HCT116 (cell line): Measurements from ENCODE around the gene CHTF18. TPM values are rescaled to one million over a fixed set of nuclear protein-coding genes. Genes with fewer than 3 reads are reported as not detected.

Experiments
- ATAC-seq: fragments of 200-7000 bp; cut with Tn5 transposase; 2 replicates; pipeline ENCODE4 v1.9.1; 2020; ENCODE audit warnings: mild to moderate bottlenecking, moderate library complexity
- BruUV-seq: library from RNA; stranded (reverse); fragments of 400-500 nt; replicated peaks from 2 replicates; lab custom pipeline; 2021; lab: Mats Ljungman, UMichigan
- CTCF ChIA-PET: fragments of 300-600 bp; sonication (Branson Sonifier 250); formaldehyde crosslinking; loops from one replicate; lab custom pipeline; 2021; ENCODE audit warnings: antibody characterized with exemption; lab: Charles Lee
- POLR2A ChIA-PET: fragments of 300-600, 350-600 bp; sonication (Branson Sonifier 250); formaldehyde crosslinking; loops from one replicate; lab custom pipeline; 2021; ENCODE audit warnings: antibody characterized with exemption; lab: Charles Lee
- RAD21 ChIA-PET, 2 experiments: fragments of 300-600 bp; sonication (Branson Sonifier 250); formaldehyde crosslinking; loops; one replicate each; lab custom pipeline; 2023; ENCODE audit warnings: low total read pairs in 2 of 2; ENCODE audit not compliant: uncharacterized antibody in 2 of 2, unreplicated experiment in 2 of 2, low non-redundant PET in 1 of 2; lab: Charles Lee
- DNase-seq: peaks from one replicate; pipeline ENCODE4 v3.0.0-alpha.2; 2010; ENCODE audit warnings: low read depth, low spot score
- H2AFZ ChIP-seq: fragments of 200-600 bp; shearing (Covaris generic), sonication (generic); 2 replicates; pipeline ENCODE4 v1.6.1; 2017; ENCODE audit warnings: low read depth, mixed run types, mixed read lengths, antibody characterized with exemption, low read length; ENCODE audit not compliant: poor library complexity, severe bottlenecking
- H3K27ac ChIP-seq: 2 replicates; pipeline ENCODE4 v1.5.1; 2012; ENCODE audit warnings: low read depth, low read length
- H3K27me3 ChIP-seq: fragments of 200-600 bp; sonication (generic); 2 replicates; pipeline ENCODE4 v1.6.1; 2016; ENCODE audit warnings: mixed run types, low read length, mixed read lengths; ENCODE audit not compliant: insufficient read depth
- H3K36me3 ChIP-seq, 2 experiments: fragments of 200-500 bp in 1 of 2; fragments of 200-600 bp in 1 of 2; sonication (Bioruptor generic) in 1 of 2; sonication (generic) in 1 of 2; 2 replicates each; pipeline versions ENCODE4 v1.5.1 to v1.6.1; 2014 to 2016; ENCODE audit warnings: low read length in 2 of 2, inconsistent platforms in 1 of 2, mixed read lengths in 1 of 2, mixed run types in 1 of 2; ENCODE audit not compliant: insufficient read depth in 2 of 2, control insufficient read depth in 1 of 2
- H3K4me1 ChIP-seq, 2 experiments: fragments of 200-600 bp in 1 of 2; sonication (generic) in 1 of 2; 2 replicates each; pipeline versions ENCODE4 v1.5.1 to v1.6.1; 2012 to 2017; ENCODE audit warnings: low read length in 2 of 2, inconsistent platforms in 1 of 2, mild to moderate bottlenecking in 1 of 2, mixed read lengths in 1 of 2, mixed run types in 1 of 2, moderate library complexity in 1 of 2; ENCODE audit not compliant: insufficient read depth in 2 of 2, control insufficient read depth in 1 of 2
- H3K4me2 ChIP-seq: fragments of 200-600 bp; sonication (generic); 2 replicates; pipeline ENCODE4 v1.6.1; 2017; ENCODE audit warnings: mixed run types, low read length, mixed read lengths
- H3K4me3 ChIP-seq, 2 experiments: fragments of 200-600 bp in 1 of 2; sonication (generic) in 1 of 2; replicated peaks in 1 of 2; 2 replicates each; pipeline ENCODE4 v1.5.1; 2011 to 2016; ENCODE audit warnings: low read length in 2 of 2, control low read depth in 1 of 2, low read depth in 1 of 2, mild to moderate bottlenecking in 1 of 2, mixed read lengths in 1 of 2, mixed run types in 1 of 2
- H3K79me2 ChIP-seq: fragments of 200-600 bp; sonication (generic); 2 replicates; pipeline ENCODE4 v1.6.1; 2017; ENCODE audit warnings: mild to moderate bottlenecking, mixed run types, low read length, moderate library complexity, mixed read lengths; ENCODE audit not compliant: insufficient read depth
- H3K9ac ChIP-seq: fragments of 200-600 bp; sonication (generic); 2 replicates; pipeline ENCODE4 v1.6.1; 2016; ENCODE audit warnings: low read length, mixed read lengths
- H3K9me2 ChIP-seq: fragments of 200-600 bp; sonication (generic), shearing (Covaris generic); 2 replicates; pipeline ENCODE4 v1.6.1; 2017; ENCODE audit warnings: mixed run types, mild to moderate bottlenecking, moderate library complexity; ENCODE audit not compliant: insufficient read depth
- H3K9me3 ChIP-seq, 2 experiments: fragments of 200-500 bp in 1 of 2; fragments of 200-600 bp in 1 of 2; sonication (Bioruptor generic) in 1 of 2; sonication (generic) in 1 of 2; 2 replicates each; pipeline ENCODE4 v1.6.1; 2014 to 2017; ENCODE audit warnings: low read length in 2 of 2, mixed read lengths in 2 of 2, inconsistent platforms in 1 of 2, low read depth in 1 of 2, mild to moderate bottlenecking in 1 of 2, mixed run types in 1 of 2, moderate library complexity in 1 of 2; ENCODE audit not compliant: control insufficient read depth in 1 of 2, insufficient read depth in 1 of 2
- H4K20me1 ChIP-seq: fragments of 200-600 bp; sonication (generic), shearing (Covaris generic); 2 replicates; pipeline ENCODE4 v1.6.1; 2017; ENCODE audit warnings: mixed run types, mild to moderate bottlenecking, moderate library complexity; ENCODE audit not compliant: insufficient read depth
- EGR1 ChIP-seq: IDR thresholded peaks from 2 replicates; pipeline ENCODE4 v1.6.1; 2012; ENCODE audit warnings: low read depth
- EZH2 ChIP-seq: fragments of 200-600 bp; sonication (generic); IDR thresholded peaks from 2 replicates; pipeline ENCODE4 v1.6.1; 2017; ENCODE audit warnings: antibody characterized with exemption, mixed run types
- EZH2phosphoT487 ChIP-seq: fragments of 200-600 bp; IDR thresholded peaks from 2 replicates; pipeline ENCODE4 v1.6.1; 2018; ENCODE audit warnings: antibody characterized with exemption, borderline replicate concordance
- JUND ChIP-seq: IDR thresholded peaks from 2 replicates; pipeline ENCODE4 v1.6.1; 2012
- RAD21 ChIP-seq: IDR thresholded peaks from 2 replicates; pipeline ENCODE4 v1.6.1; 2012; ENCODE audit warnings: low read depth, mild to moderate bottlenecking
- SP1 ChIP-seq: IDR thresholded peaks from 2 replicates; pipeline ENCODE4 v1.6.1; 2012; ENCODE audit warnings: low read depth
- SRF ChIP-seq: IDR thresholded peaks from 2 replicates; pipeline ENCODE4 v1.6.1; 2012; ENCODE audit warnings: low read depth
- ZFX ChIP-seq: fragments of 450-650 bp; IDR thresholded peaks from 2 replicates; pipeline ENCODE4 v1.6.1; 2017
- ZNF274 ChIP-seq: fragments of 200-500 bp; sonication (Bioruptor generic); IDR thresholded peaks from 2 replicates; pipeline ENCODE4 v1.6.1; 2014; ENCODE audit warnings: mild to moderate bottlenecking, low read depth, low read length, inconsistent platforms
- intact Hi-C: fragments of 100-400 bp; cut with micrococcal nuclease; formaldehyde crosslinking; loops from 2 replicates; pipeline ENCODE4 v1.10.0; 2022
- total RNA-seq: library from RNA; stranded (reverse); gene quantifications from one replicate; pipeline ENCODE4 v1.2.1, GENCODE V29; 2021; ENCODE audit not compliant: unreplicated experiment
- TF ChIP-seq, protein P1 (sequence below): IDR thresholded peaks from 2 replicates; pipeline ENCODE4 v1.6.1; 2012
- TF ChIP-seq, protein P2 (sequence below): IDR thresholded peaks from 2 replicates; pipeline ENCODE4 v1.6.1; 2012
- TF ChIP-seq, protein P3 (sequence below): IDR thresholded peaks from 2 replicates; pipeline ENCODE4 v1.6.1; 2012; ENCODE audit warnings: low read depth

The CHTF18 gene
- total RNA-seq, 1 experiment from 2014 or later: 145 TPM

DNA sequence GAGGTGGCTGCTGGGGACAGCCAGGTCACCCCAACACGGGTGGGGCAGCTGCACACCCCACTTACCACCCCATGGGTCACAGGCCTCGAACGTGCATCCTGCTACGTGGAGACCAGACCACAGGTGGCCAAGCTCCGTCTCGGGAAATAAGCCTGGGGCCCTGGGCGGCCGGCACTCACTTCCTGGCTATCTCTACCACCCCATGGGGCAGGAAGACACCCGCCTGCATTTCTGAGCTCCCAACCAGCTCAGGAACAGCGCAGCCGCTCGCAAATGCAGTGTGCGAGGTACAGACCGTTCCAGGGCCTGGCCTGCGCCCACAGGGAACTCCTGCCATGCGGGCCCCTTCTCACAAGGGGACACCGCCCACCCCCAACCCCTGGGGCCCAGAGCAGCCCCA is 17.1 kb downstream of the CHTF18 start:
- H3K4me1 ChIP-seq: peaks cover 4 to 28% of the 10 kb centered on the region in 2 experiments; a peak in 3 of 4 replicates
- ATAC-seq: no peak
- H3K36me3 ChIP-seq: no peaks in the 10 kb centered on the region
- CTCF ChIA-PET: no interaction called here
- no peak overlapping the region for H3K9ac ChIP-seq
- H3K4me2 ChIP-seq: peak overlapping the region; percentile 93
- intact Hi-C loops: no loop called here
- H3K27ac ChIP-seq: no peak overlapping the region; the same call in 1 of the 2 replicates
- no peaks in the 10 kb centered on the region for H4K20me1 ChIP-seq
- H3K79me2 ChIP-seq: peaks cover 10% of the 10 kb centered on the region; the same call in 1 of the 2 replicates
- no TSS peak for BruUV-seq
- TF ChIP-seq, protein P1, sequence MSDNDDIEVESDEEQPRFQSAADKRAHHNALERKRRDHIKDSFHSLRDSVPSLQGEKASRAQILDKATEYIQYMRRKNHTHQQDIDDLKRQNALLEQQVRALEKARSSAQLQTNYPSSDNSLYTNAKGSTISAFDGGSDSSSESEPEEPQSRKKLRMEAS: no peak
- TF ChIP-seq SRF (no peak), ZFX (no peak), RAD21 (no peak), EZH2 (no peak), SP1 (no peak), EZH2phosphoT487 (no peak), JUND (no peak), ZNF274 (no peak), EGR1 (no peak)
- TF ChIP-seq, protein P2, sequence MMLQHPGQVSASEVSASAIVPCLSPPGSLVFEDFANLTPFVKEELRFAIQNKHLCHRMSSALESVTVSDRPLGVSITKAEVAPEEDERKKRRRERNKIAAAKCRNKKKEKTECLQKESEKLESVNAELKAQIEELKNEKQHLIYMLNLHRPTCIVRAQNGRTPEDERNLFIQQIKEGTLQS: no peak
- TF ChIP-seq, protein P3, sequence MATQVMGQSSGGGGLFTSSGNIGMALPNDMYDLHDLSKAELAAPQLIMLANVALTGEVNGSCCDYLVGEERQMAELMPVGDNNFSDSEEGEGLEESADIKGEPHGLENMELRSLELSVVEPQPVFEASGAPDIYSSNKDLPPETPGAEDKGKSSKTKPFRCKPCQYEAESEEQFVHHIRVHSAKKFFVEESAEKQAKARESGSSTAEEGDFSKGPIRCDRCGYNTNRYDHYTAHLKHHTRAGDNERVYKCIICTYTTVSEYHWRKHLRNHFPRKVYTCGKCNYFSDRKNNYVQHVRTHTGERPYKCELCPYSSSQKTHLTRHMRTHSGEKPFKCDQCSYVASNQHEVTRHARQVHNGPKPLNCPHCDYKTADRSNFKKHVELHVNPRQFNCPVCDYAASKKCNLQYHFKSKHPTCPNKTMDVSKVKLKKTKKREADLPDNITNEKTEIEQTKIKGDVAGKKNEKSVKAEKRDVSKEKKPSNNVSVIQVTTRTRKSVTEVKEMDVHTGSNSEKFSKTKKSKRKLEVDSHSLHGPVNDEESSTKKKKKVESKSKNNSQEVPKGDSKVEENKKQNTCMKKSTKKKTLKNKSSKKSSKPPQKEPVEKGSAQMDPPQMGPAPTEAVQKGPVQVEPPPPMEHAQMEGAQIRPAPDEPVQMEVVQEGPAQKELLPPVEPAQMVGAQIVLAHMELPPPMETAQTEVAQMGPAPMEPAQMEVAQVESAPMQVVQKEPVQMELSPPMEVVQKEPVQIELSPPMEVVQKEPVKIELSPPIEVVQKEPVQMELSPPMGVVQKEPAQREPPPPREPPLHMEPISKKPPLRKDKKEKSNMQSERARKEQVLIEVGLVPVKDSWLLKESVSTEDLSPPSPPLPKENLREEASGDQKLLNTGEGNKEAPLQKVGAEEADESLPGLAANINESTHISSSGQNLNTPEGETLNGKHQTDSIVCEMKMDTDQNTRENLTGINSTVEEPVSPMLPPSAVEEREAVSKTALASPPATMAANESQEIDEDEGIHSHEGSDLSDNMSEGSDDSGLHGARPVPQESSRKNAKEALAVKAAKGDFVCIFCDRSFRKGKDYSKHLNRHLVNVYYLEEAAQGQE: no peak
- TF ChIP-seq, all 23 proteins: peak for 0
- Histone ChIP-seq H3K27me3 (no peaks in the 10 kb centered on the region), H3K4me3 (no peak overlapping the region), H3K9me2 (no peaks in the 10 kb centered on the region), H3K9me3 (no peaks in the 10 kb centered on the region; a peak in 1 of 4 replicates), H2AFZ (no peak overlapping the region)
- RAD21 ChIA-PET: no interaction called here
- no peak for DNase-seq
- POLR2A ChIA-PET: interaction anchor here (1.4 to 1.6 kb wide), 2 partner anchors 10 to 17 kb away, joined by 3 read pairs; partner anchors contain the start of genes CHTF18 and RPUSD1
